OCI-LY3 (cell line): Measurements from ENCODE around the gene ADISSP.

ENCODE experiments used
- EZH2phosphoT487 ChIP-seq: fragments of 200-600 bp; shearing (Covaris generic); IDR thresholded peaks from 2 replicates; pipeline ENCODE4 v1.6.1; 2018; ENCODE audit warnings: antibody characterized with exemption, mixed run types, low read depth
- TF ChIP-seq, protein P1 (sequence below): fragments of 200-600, 300-600 bp; sonication (generic); IDR thresholded peaks from 2 replicates; pipeline ENCODE4 v1.5.1; 2014; ENCODE audit warnings: antibody characterized with exemption, low read length, low read depth

- TF ChIP-seq, protein P1, sequence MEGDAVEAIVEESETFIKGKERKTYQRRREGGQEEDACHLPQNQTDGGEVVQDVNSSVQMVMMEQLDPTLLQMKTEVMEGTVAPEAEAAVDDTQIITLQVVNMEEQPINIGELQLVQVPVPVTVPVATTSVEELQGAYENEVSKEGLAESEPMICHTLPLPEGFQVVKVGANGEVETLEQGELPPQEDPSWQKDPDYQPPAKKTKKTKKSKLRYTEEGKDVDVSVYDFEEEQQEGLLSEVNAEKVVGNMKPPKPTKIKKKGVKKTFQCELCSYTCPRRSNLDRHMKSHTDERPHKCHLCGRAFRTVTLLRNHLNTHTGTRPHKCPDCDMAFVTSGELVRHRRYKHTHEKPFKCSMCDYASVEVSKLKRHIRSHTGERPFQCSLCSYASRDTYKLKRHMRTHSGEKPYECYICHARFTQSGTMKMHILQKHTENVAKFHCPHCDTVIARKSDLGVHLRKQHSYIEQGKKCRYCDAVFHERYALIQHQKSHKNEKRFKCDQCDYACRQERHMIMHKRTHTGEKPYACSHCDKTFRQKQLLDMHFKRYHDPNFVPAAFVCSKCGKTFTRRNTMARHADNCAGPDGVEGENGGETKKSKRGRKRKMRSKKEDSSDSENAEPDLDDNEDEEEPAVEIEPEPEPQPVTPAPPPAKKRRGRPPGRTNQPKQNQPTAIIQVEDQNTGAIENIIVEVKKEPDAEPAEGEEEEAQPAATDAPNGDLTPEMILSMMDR, result no peak
- no peak for TF ChIP-seq EZH2phosphoT487
Observed at GRCh38 chr20:3767110-3767426, 485 bp downstream of the ADISSP start.
